HG03039 (cell line): Measurements from ENCODE around the gene CCDC12.
"Not testable (repeated sequence)": the region's sequence is repeated elsewhere in the genome, so short reads cannot be mapped to it uniquely, and the experiment has no call there.

Source experiments
- ATAC-seq: cut with Tn5 transposase; IDR thresholded peaks from one replicate; pipeline ENCODE4 v1.9.1; 2021; ENCODE audit warnings: mild to moderate bottlenecking, moderate library complexity; ENCODE audit not compliant: unreplicated experiment

Gene CCDC12

GRCh38 chr3:46926871-46927717, 49.5 kb downstream of the CCDC12 start:
- peak; percentile 45 for ATAC-seq

GRCh38 chr3:46926447-46926846, 50.1 kb downstream of the CCDC12 start:
- no peak for ATAC-seq

- no peak for ATAC-seq
Observed at GRCh38 chr3:46926039-46926438, 50.5 kb downstream of the CCDC12 start.

GRCh38 chr3:46925585-46925934, 51.0 kb downstream of the CCDC12 start:
- no peak for ATAC-seq

- ATAC-seq: no peak
Observed at GRCh38 chr3:46924921-46925584, 51.5 kb downstream of the CCDC12 start.

GRCh38 chr3:46923559-46924350, 52.8 kb downstream of the CCDC12 start:
- no peak for ATAC-seq

GRCh38 chr3:46922871-46923558, 53.5 kb downstream of the CCDC12 start:
- no peak for ATAC-seq

GRCh38 chr3:46922426-46922825, 54.1 kb downstream of the CCDC12 start:
- no peak for ATAC-seq

- ATAC-seq: no peak
Observed at GRCh38 chr3:46921871-46922271, 54.7 kb downstream of the CCDC12 start.

- ATAC-seq: no peak
Observed at GRCh38 chr3:46921041-46921440, 55.5 kb downstream of the CCDC12 start.

GRCh38 chr3:46918634-46919033, 57.9 kb downstream of the CCDC12 start:
- ATAC-seq: no peak

GRCh38 chr3:46918202-46918601, 58.3 kb downstream of the CCDC12 start:
- ATAC-seq: no peak

- no peak for ATAC-seq
Observed at GRCh38 chr3:46917257-46917656, 59.3 kb downstream of the CCDC12 start.

- ATAC-seq: no peak
Observed at GRCh38 chr3:46916799-46917198, 59.7 kb downstream of the CCDC12 start.

GRCh38 chr3:46916278-46916677, 60.3 kb downstream of the CCDC12 start:
- no peak for ATAC-seq

- ATAC-seq: no peak
Observed at GRCh38 chr3:46915297-46915822, 61.2 kb downstream of the CCDC12 start.

GRCh38 chr3:46914849-46915248, 61.7 kb downstream of the CCDC12 start:
- no peak for ATAC-seq

GRCh38 chr3:46913644-46914043, 62.9 kb downstream of the CCDC12 start:
- no peak for ATAC-seq

GRCh38 chr3:46912986-46913385, 63.6 kb downstream of the CCDC12 start:
- ATAC-seq: no peak

- ATAC-seq: not testable (repeated sequence)
Observed at GRCh38 chr3:46910914-46911313, 65.6 kb downstream of the CCDC12 start.
